Transverse colon (tissue), 4 donors: Measurements from ENCODE around the gene HCST. TPM values are rescaled to one million over a fixed set of nuclear protein-coding genes. Genes with fewer than 3 reads are reported as not detected.

Source experiments
- DNase-seq: peaks from one replicate; pipeline ENCODE4 v3.0.0-alpha.2; 2019
- H3K27ac ChIP-seq, 4 donors: fragments of 200-600 bp; sonication (generic); 2 replicates each; pipeline ENCODE4 v1.5.1; 2016 to 2018; ENCODE audit warnings: inconsistent platforms in 4 of 4
- H3K27me3 ChIP-seq: fragments of 200-600 bp; sonication (generic); 2 replicates; pipeline ENCODE4 v1.5.1; 2017; ENCODE audit warnings: inconsistent platforms
- H3K36me3 ChIP-seq, 4 donors: fragments of 200-600 bp; sonication (generic); 2 replicates each; pipeline ENCODE4 v1.5.1; 2017 to 2019; ENCODE audit warnings: inconsistent platforms in 4 of 4
- H3K4me1 ChIP-seq, 4 donors: fragments of 200-600 bp; sonication (generic); 2 replicates each; pipeline ENCODE4 v1.5.1; 2017 to 2020; ENCODE audit warnings: inconsistent platforms in 4 of 4
- H3K4me3 ChIP-seq, 4 donors: fragments of 200-600 bp; sonication (generic); 1 replicate in 1 of 4; 2 replicates in 3 of 4; pipeline versions ENCODE4 v1.5.1 to v1.6.1; 2017 to 2019; ENCODE audit warnings: inconsistent platforms in 4 of 4
- H3K9me3 ChIP-seq, 2 donors: fragments of 200-600 bp; sonication (generic); 2 replicates each; pipeline ENCODE4 v1.5.1; 2017 to 2019; ENCODE audit warnings: inconsistent platforms in 2 of 2
- EP300 ChIP-seq: sonication (generic); formaldehyde crosslinking; IDR thresholded peaks from one replicate; pipeline ENCODE4 v1.6.1; 2017; ENCODE audit warnings: antibody characterized with exemption, low read depth
- POLR2A ChIP-seq: fragments of 450-650 bp; IDR thresholded peaks from one replicate; pipeline ENCODE4 v1.6.1; 2016; ENCODE audit warnings: antibody characterized with exemption, mild to moderate bottlenecking, moderate library complexity
- POLR2AphosphoS5 ChIP-seq, 3 donors: sonication (generic); formaldehyde crosslinking; IDR thresholded peaks; one replicate each; pipeline ENCODE4 v1.6.1; 2016; ENCODE audit warnings: antibody characterized with exemption in 3 of 3
- WGBS, 2 donors: methylation state at CpG; one replicate each; pipeline ENCODE4 v1.1.5; 2018; ENCODE audit warnings: low coverage in 1 of 2; 5-methylcytosine and 5-hydroxymethylcytosine counted together
- in situ Hi-C, 4 donors: fragments of 200-750 bp; cut with MboI; loops; one replicate each; pipeline versions ENCODE4 v1.15.0 to v1.15.1; 2017; ENCODE audit warnings: low sequenced_read_pairs in 3 of 4, low pct_ligation_motif_present in 1 of 4, low pct_unique_long_range_greater_than_20kb in 1 of 4
- intact Hi-C: fragments of 100-400 bp; cut with DNase I; formaldehyde crosslinking; loops from one replicate; pipeline ENCODE4 v1.15.1; 2023; ENCODE audit warnings: low total_unique reads
- total RNA-seq, 4 donors: library from RNA; depleted of rRNA; stranded (reverse); fragments of >200 nt; gene quantifications; one replicate each; pipeline ENCODE4 v1.1.0, GENCODE V29; 2016
- TF ChIP-seq, protein P1 (sequence below), 5 experiments: fragments of 200-600 bp in 3 of 5; fragments of 450-650 bp in 2 of 5; sonication (generic) in 3 of 5; IDR thresholded peaks; 1 replicate in 2 of 5; 2 replicates in 3 of 5; pipeline ENCODE4 v1.5.1; 2016 to 2017; ENCODE audit warnings: antibody characterized with exemption in 5 of 5, inconsistent platforms in 3 of 5, mild to moderate bottlenecking in 2 of 5, moderate library complexity in 1 of 5

Gene HCST
- total RNA-seq, 4 donors from 2014 or later, result 9.4 TPM; not detected in 3

- WGBS, 2 donors, result 0 to 1% methylated on average over 1 to 43 of the region's 47 CpGs
- peak; percentile 100 for DNase-seq
- Histone ChIP-seq H3K4me3 (peak overlapping the region in 2 of 4 donors; percentile 10 to 33), H3K27ac (peak overlapping the region; percentile 78 to 84 (median 83)), H3K27me3 (no peaks in the 10 kb centered on the region), H3K36me3 (no peaks in the 10 kb centered on the region), H3K4me1 (peaks cover 6 to 22% (median 13%) of the 10 kb centered on the region in 4 donors), H3K9me3 (no peaks in the 10 kb centered on the region)
- TF ChIP-seq POLR2AphosphoS5 (IDR thresholded peaks at IDR 0.05) (peak; percentile 90 to 96 (median 93)), EP300 (no peak), POLR2A (peak; percentile 82)
- TF ChIP-seq, protein P1, sequence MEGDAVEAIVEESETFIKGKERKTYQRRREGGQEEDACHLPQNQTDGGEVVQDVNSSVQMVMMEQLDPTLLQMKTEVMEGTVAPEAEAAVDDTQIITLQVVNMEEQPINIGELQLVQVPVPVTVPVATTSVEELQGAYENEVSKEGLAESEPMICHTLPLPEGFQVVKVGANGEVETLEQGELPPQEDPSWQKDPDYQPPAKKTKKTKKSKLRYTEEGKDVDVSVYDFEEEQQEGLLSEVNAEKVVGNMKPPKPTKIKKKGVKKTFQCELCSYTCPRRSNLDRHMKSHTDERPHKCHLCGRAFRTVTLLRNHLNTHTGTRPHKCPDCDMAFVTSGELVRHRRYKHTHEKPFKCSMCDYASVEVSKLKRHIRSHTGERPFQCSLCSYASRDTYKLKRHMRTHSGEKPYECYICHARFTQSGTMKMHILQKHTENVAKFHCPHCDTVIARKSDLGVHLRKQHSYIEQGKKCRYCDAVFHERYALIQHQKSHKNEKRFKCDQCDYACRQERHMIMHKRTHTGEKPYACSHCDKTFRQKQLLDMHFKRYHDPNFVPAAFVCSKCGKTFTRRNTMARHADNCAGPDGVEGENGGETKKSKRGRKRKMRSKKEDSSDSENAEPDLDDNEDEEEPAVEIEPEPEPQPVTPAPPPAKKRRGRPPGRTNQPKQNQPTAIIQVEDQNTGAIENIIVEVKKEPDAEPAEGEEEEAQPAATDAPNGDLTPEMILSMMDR (IDR thresholded peaks at IDR 0.05), result peak; percentile 65 to 96 (median 80)
- intact Hi-C loops (loop anchor here (5.0 to 10.0 kb wide), 2 partner anchors 49 to 187 kb away; partner anchors contain the start of genes IGFLR1, LIN37, PSENEN and U2AF1L4), in situ Hi-C loops (loop anchor here (5.0 to 10.0 kb wide), 3 partner anchors 47 to 237 kb away; no protein-coding TSS in a partner anchor)
Measured at GRCh38 chr19:35931161-35931873, 29.0 kb downstream of the HCST start.

GRCh38 chr19:35931874-35932202 is 29.5 kb downstream of the HCST start:
- no peak overlapping the region for H3K27ac ChIP-seq
- DNase-seq, result no peak
- in situ Hi-C loops (loop anchor here (5.0 to 10.0 kb wide), 3 partner anchors 47 to 237 kb away; no protein-coding TSS in a partner anchor), intact Hi-C loops (loop anchor here (5.0 to 10.0 kb wide), 2 partner anchors 50 to 187 kb away; partner anchors contain the start of genes IGFLR1, LIN37, PSENEN and U2AF1L4)
- no peak overlapping the region for H3K4me3 ChIP-seq
- no peaks in the 10 kb centered on the region for H3K27me3 ChIP-seq
- no peaks in the 10 kb centered on the region for H3K36me3 ChIP-seq
- WGBS, 2 donors, result 0 to 9% methylated on average over 2 to 9 of the region's 9 CpGs
- no peak for TF ChIP-seq POLR2AphosphoS5 (IDR thresholded peaks at IDR 0.05)
- no peak for TF ChIP-seq POLR2A
- H3K9me3 ChIP-seq, result no peaks in the 10 kb centered on the region
- peaks cover 6 to 26% (median 17%) of the 10 kb centered on the region in 4 donors for H3K4me1 ChIP-seq

DNA sequence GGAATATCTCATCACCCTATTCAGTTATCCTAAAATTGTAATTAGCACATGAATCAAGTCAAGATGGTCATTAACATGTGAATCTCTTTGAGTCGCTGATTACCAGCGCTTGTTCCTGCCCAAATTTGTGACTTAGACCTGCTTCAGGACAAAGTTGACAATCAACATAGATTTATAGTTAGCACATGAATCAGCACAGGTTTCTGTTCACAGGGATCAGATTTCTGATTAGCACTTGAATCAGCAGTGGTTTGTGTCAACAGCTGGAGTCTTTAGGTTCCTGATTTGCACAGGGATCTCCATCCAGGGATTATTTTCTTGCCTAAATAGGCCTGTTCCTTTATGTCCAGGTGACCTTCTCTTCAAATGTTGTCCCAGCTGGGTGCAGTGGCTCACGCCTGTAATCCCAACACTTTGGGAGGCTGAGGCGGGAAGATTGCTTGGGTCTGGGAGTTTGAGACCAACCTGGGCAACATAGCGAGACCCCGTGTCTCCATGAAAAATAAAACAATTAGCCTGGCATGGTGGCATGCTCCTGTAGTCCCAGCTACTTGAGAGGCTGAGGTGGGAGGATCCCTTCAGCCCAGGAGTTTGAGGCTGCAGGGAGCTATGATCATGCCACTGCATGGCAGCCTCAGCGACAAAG is 30.1 kb downstream of the HCST start:
- no peaks in the 10 kb centered on the region for H3K36me3 ChIP-seq
- H3K4me1 ChIP-seq, result peaks cover 6 to 31% (median 23%) of the 10 kb centered on the region in 4 donors
- no peaks in the 10 kb centered on the region for H3K9me3 ChIP-seq
- TF ChIP-seq, protein P1 (IDR thresholded peaks at IDR 0.05), result no peak
- no peak for TF ChIP-seq EP300
- TF ChIP-seq POLR2AphosphoS5 (IDR thresholded peaks at IDR 0.05), result no peak
- no peak for TF ChIP-seq POLR2A
- H3K27ac ChIP-seq, result no peak overlapping the region
- in situ Hi-C loops (loop anchor here (5.0 to 10.0 kb wide), 3 partner anchors 48 to 238 kb away; no protein-coding TSS in a partner anchor), intact Hi-C loops (loop anchor here (5.0 to 10.0 kb wide), 2 partner anchors 50 to 188 kb away; partner anchors contain the start of genes IGFLR1, LIN37, PSENEN and U2AF1L4)
- H3K4me3 ChIP-seq, result no peak overlapping the region
- WGBS, 2 donors, result 37 to 66% methylated on average over 2 to 7 of the region's 7 CpGs
- no peaks in the 10 kb centered on the region for H3K27me3 ChIP-seq
- no peak for DNase-seq

DNA sequence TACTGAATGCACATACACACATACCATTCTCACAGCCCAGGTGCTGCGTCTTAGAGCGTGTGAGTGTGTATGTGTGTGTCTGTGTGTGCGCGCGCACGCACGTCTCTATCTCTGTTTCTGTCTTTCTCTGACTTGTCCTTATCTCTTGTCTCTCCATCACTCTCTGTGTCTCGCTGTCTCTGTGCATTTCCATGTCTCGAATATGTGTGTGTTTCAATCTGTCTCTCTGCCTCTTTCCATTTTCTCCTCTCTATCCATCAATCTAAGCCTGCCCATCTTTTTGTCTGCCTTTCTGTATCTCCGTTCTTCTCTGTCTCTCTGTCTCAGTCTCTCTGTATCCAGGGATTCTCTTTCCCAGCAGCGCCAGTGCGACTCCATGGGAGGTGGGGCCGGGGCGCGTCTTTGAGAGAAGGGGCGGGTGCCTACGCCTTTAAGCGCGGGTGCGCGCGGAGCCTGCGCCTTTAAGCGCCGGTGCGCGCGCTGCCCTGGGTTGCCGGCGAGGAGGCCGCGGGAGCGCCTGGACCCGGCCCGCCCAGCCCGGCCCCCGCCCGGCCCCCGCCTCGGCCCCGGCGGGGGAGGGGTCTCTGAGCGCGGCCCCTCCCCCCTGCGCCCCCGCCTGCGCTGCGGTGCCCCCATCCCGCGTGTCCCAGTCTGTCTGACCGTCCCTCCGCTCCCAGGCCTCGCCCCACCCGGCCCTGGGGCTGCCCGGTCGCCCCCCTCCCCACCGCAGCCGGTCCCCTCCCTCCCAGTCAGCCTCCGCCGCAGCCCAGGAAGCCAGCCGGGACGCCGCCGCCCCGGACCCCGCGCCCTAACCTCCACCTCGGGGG is 33.8 kb downstream of the HCST start, which contains the start of gene LRFN3:
TSS of gene LRFN3 (plus strand) at position 464 of the 827 bp plus-strand sequence. CDS start 3,052 bp downstream, outside the sequence.
- intact Hi-C loops (loop anchor here (10.0 kb wide), 1 partner anchor 191 kb away; the partner anchor contains the start of genes IGFLR1, LIN37, PSENEN and U2AF1L4), in situ Hi-C loops (loop anchor here in 3 of 4 donors (10.0 kb wide), 2 partner anchors 51 to 241 kb away; no protein-coding TSS in a partner anchor)
- TF ChIP-seq POLR2A, result no peak
- TF ChIP-seq, protein P1 (IDR thresholded peaks at IDR 0.05), result no peak
- no peak for TF ChIP-seq EP300
- peak in 1 of 3 donors; percentile 23 for TF ChIP-seq POLR2AphosphoS5 (IDR thresholded peaks at IDR 0.05)
- peaks cover 12 to 37% (median 34%) of the 10 kb centered on the region in 4 donors for H3K4me1 ChIP-seq
- DNase-seq, result peak; percentile 81
- no peaks in the 10 kb centered on the region for H3K27me3 ChIP-seq
- peak within 1 kb of the TSS; percentile 78 to 90 (median 82) for H3K27ac ChIP-seq
- no peaks in the 10 kb centered on the region for H3K36me3 ChIP-seq
- 0 to 2% methylated on average over 7 to 35 of the region's 68 CpGs for WGBS, 2 donors
- H3K4me3 ChIP-seq, result peak within 1 kb of the TSS; percentile 64 to 93 (median 77)
- no peaks in the 10 kb centered on the region for H3K9me3 ChIP-seq
